Lung microvascular endothelial cell (primary cell): ENCODE results near the gene SLC41A2. TPM values are rescaled to one million over a fixed set of nuclear protein-coding genes. Genes with fewer than 3 reads are reported as not detected.
A peak's percentile ranks its signal among the peaks of the same experiment; 100 is the strongest.
"Not testable (repeated sequence)": the region's sequence is repeated elsewhere in the genome, so short reads cannot be mapped to it uniquely, and the experiment has no call there.

Source experiments
- DNase-seq, 2 donors: peaks; one replicate each; pipeline versions ENCODE4 v3.0.0 to v3.0.0-alpha.2; 2010; ENCODE audit warnings: low read depth in 2 of 2
- total RNA-seq: library from RNA; depleted of rRNA; stranded (reverse); fragments of >200 nt; gene quantifications from 2 replicates; pipeline ENCODE4 v1.2.1, GENCODE V29; 2014

Gene SLC41A2
- total RNA-seq = 2.6 and 6.9 TPM in 2 replicates

GRCh38 chr12:104958001-104958804 is at the start of gene SLC41A2:
TSS of gene SLC41A2 (minus strand) at chr12:104958290. CDS start at chr12:104928527, 29,763 bp downstream.
- peak; percentile 57 to 91 for DNase-seq

- DNase-seq = no peak
Observed at GRCh38 chr12:105001476-105001875, 43.4 kb upstream of the SLC41A2 start.

GRCh38 chr12:104999347-104999685 is 41.2 kb upstream of the SLC41A2 start:
- DNase-seq = no peak

- DNase-seq = no peak
Observed at GRCh38 chr12:104998423-104999346, 40.6 kb upstream of the SLC41A2 start.

- DNase-seq = no peak
Observed at GRCh38 chr12:104997541-104997940, 39.5 kb upstream of the SLC41A2 start.

- DNase-seq = peak in 1 of 2 donors; percentile 69
Observed at GRCh38 chr12:104994336-104994735, 36.2 kb upstream of the SLC41A2 start.

GRCh38 chr12:104991565-104992128 is 33.6 kb upstream of the SLC41A2 start:
- DNase-seq = no peak

- DNase-seq = no peak
Observed at GRCh38 chr12:104990950-104991349, 32.9 kb upstream of the SLC41A2 start.

- peak; percentile 66 to 90 for DNase-seq
Observed at GRCh38 chr12:104986022-104986941, 28.2 kb upstream of the SLC41A2 start, which contains the start of gene NOPCHAP1. TSS of gene NOPCHAP1 (plus strand) at chr12:104986316. CDS start at chr12:104986353, 37 bp downstream.

GRCh38 chr12:104985206-104985605 is 27.1 kb upstream of the SLC41A2 start:
- DNase-seq = no peak

GRCh38 chr12:104977688-104978087 is 19.6 kb upstream of the SLC41A2 start:
- DNase-seq = not testable (repeated sequence)

- no peak for DNase-seq
Observed at GRCh38 chr12:104976703-104977102, 18.6 kb upstream of the SLC41A2 start.

- DNase-seq = no peak
Observed at GRCh38 chr12:104975587-104976343, 17.7 kb upstream of the SLC41A2 start.

GRCh38 chr12:104974626-104975290 is 16.7 kb upstream of the SLC41A2 start:
- DNase-seq = no peak

- no peak for DNase-seq
Observed at GRCh38 chr12:104973250-104973649, 15.2 kb upstream of the SLC41A2 start.

GRCh38 chr12:104971306-104971705 is 13.2 kb upstream of the SLC41A2 start:
- peak in 1 of 2 donors; percentile 60 for DNase-seq

GRCh38 chr12:104969343-104969742 is 11.3 kb upstream of the SLC41A2 start:
- no peak for DNase-seq

- no peak for DNase-seq
Observed at GRCh38 chr12:104966677-104967076, 8.6 kb upstream of the SLC41A2 start.

- DNase-seq = no peak
Observed at GRCh38 chr12:104964856-104965205, 6.7 kb upstream of the SLC41A2 start.
